ELR (cell line): ENCODE data around the gene GNG8.

Experiments
- DNase-seq: peaks from one replicate; pipeline ENCODE4 v3.0.0-alpha.2; 2015; ENCODE audit warnings: low read depth

Gene GNG8

GRCh38 chr19:46602392-46603194, 33.4 kb downstream of the GNG8 start:
- DNase-seq: peak; percentile 28

DNA sequence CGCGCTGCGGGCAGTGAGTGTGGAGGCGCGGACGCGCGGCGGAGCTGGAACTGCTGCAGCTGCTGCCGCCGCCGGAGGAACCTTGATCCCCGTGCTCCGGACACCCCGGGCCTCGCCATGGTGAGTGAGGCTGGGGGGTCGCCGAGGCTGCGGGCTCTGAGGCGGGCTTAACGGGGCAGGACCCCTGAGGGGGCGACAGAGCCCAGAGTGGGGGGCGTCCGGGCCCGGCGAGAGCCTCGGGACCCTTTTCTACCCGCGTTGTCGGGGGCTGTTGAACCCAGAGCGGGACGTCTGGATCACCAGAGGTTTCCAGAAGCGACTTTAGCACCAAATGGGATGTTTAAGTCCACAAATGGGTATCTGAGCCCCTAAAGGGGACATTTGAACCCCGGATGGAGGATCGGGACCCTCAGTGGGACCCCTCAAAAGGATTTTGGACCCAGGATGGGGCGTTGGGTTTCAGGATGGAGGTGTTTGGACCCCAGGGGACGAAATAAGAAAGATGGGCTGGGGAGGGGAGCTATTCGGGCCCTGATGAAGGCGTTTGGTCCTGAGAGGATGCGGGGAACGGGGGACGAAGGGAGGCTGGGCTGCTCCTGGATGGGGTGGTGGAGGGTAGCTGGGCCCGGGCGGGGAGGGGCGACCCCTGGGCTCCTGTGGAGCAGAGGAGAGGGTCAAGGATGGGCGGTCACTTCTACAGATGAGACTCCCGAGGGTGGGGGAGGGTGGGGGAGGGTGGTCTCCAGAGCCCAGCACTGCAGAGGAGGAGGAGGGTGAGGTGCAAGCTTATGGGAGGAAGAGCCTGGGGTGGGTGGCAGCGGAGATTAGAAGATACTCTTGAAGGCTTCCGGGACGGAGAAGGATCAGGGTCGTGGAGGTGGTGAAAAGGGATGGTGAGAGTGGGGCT, 34.4 kb downstream of the GNG8 start, which contains the start of gene CALM3:
Gene CALM3, plus strand, starts transcription at position 13 of the 907 bp plus-strand sequence. Its CDS starts 105 bp downstream, at position 118.
- DNase-seq: peak; percentile 19

- DNase-seq: peak; percentile 96
Measured at GRCh38 chr19:46600384-46601317, 35.4 kb downstream of the GNG8 start.

GRCh38 chr19:46599716-46600373, 36.2 kb downstream of the GNG8 start:
- no peak for DNase-seq

- DNase-seq: no peak
Measured at GRCh38 chr19:46598372-46598917, 37.6 kb downstream of the GNG8 start.

DNA sequence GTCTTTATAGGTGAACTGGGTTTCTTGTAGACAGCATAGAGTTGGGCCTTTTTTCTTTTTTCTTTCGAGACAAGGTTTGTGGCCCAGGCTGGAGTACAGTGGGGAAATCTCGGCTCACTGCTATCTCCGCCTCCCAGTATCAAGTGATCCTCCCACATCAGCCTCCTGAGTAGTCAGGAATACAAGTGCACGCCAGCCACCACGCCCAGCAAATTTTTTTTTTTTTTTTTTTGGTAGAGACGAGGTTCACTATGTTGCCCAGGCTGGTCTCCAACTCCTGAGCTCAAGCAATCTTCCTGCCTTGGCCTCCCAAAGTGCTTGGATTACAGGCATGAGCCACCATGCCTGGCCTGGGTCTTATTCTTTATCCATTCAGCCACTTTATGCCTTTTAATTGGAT, 40.0 kb downstream of the GNG8 start:
- DNase-seq: no peak

DNA sequence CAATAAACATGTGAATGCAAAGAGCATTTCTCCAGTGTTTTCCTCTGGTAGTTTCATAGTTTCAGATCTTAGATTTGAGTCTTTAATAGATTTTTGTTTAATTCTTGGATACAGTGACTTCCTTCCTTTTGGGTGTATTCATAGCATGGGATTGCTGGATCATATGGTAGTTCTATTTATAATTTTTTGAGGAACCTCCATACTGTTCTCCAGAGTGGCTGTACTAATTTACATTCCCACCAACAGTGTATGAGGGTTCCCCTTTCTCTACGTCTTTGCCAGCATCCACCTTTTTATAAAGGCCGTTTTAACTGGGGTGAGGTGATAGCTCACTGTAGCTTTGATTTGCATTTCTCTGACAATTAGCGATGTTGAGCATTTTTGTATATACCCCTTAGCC, 44.1 kb downstream of the GNG8 start:
- no peak for DNase-seq

- DNase-seq: no peak
Measured at GRCh38 chr19:46591254-46591653, 44.7 kb downstream of the GNG8 start.

DNA sequence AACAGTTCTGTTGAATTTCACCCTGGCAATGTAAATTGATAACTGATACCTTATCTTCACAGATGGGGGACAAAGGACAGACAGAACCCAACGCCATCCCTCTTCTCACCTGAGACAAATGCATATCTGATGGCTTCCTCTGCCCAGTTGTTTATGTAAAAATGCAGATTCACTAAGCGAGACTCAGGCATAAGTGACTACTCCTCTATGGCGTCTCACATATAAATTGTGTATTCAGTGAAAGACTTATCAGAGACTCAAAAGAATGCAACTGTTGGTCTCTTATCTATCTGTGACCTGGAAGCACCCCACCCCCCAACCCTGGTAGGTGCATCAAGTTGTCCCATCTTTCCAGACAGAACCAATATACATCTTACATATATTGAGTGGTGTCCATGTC, 48.1 kb downstream of the GNG8 start:
- no peak for DNase-seq

GRCh38 chr19:46586294-46586693, 49.7 kb downstream of the GNG8 start:
- DNase-seq: no peak

GRCh38 chr19:46585539-46585938, 50.5 kb downstream of the GNG8 start:
- DNase-seq: no peak
